ENCODE data around the gene GABRB1.

GABRB1 gene

DNA sequence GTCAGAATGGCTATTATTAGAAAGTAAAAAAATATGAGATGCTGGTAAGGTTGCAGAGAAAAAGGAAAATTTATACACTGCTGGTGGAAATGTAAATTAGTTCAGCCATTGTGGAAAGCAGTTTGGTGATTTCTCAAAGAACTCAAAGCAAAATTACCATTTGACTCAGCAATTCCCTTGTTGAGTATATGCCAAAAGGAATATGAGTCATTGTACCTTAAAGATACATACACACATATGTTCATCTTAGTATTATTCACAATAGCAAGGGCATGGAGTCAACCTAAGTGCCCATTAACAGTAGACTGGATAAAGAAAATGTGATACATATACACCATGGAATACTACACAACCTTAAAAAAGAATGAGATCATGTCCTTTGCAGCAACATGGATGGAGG lies 284.0 kb downstream of the GABRB1 start:
- no peaks in the 10 kb centered on the region for H3K36me3 ChIP-seq (ENCODE audit: control insufficient read depth in 5 of 5, insufficient read depth in 5 of 5, low read length in 5 of 5)
- H3K9ac ChIP-seq (ENCODE audit: low read length in 5 of 5): no peak overlapping the region
- H3K9me3 ChIP-seq (ENCODE audit: control insufficient read depth in 5 of 5, low read length in 5 of 5): no peaks in the 10 kb centered on the region
- no peaks in the 10 kb centered on the region for H3K4me1 ChIP-seq (ENCODE audit: control insufficient read depth in 5 of 5, insufficient read depth in 5 of 5, low read length in 5 of 5)
- no peak overlapping the region for H3K27ac ChIP-seq (ENCODE audit: low read depth, low read length)
- no peak overlapping the region for H3K4me3 ChIP-seq (ENCODE audit: low read depth in 1 of 5, low read length in 5 of 5)
- no peaks in the 10 kb centered on the region for H3K27me3 ChIP-seq (ENCODE audit: control insufficient read depth in 5 of 5, insufficient read depth in 4 of 5, low read length in 5 of 5)

DNA sequence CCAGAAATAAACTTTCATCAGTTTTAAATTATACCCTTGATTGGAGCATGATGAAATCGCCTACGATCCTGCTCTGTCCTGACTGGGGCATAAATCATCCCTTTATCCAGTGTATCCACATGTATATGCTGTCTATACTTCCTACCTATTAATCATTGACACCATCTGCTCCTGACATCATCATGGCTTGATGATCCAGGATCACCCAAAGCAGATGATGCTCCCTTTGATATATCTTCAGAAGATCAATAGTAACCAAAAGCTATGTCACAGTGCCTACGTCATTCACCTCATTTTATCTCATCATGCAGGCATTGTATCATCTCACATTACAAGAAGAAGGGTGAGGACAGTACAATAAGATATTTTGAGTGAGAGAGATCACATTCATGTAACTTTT lies 294.7 kb downstream of the GABRB1 start:
- H3K9me3 ChIP-seq (ENCODE audit: control insufficient read depth in 5 of 5, low read length in 5 of 5): no peaks in the 10 kb centered on the region
- no peak overlapping the region for H3K9ac ChIP-seq (ENCODE audit: low read length in 5 of 5)
- no peaks in the 10 kb centered on the region for H3K36me3 ChIP-seq (ENCODE audit: control insufficient read depth in 5 of 5, insufficient read depth in 5 of 5, low read length in 5 of 5)
- no peak overlapping the region for H3K27ac ChIP-seq (ENCODE audit: low read depth, low read length)
- no peaks in the 10 kb centered on the region for H3K27me3 ChIP-seq (ENCODE audit: control insufficient read depth in 5 of 5, insufficient read depth in 4 of 5, low read length in 5 of 5)
- no peaks in the 10 kb centered on the region for H3K4me1 ChIP-seq (ENCODE audit: control insufficient read depth in 5 of 5, insufficient read depth in 5 of 5, low read length in 5 of 5)
- no peak overlapping the region for H3K4me3 ChIP-seq (ENCODE audit: low read depth in 1 of 5, low read length in 5 of 5)

DNA sequence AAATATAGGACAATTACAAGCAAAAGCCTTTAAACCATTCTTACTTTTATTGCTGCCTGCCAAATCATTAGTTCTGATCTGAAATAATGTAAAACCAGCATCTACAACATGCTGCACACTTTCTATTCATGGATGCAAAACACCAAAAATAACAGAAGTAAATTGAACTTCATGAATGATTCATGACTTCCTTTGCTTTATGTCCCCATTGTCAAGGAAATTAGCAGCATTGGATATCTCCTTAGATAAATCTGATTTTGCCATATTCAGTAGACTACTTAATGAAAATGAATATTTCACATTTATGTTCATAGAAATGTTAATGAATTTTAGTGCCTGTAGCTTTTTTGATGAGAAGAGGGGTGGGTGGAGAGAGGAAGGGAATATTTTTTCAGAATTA lies 299.5 kb downstream of the GABRB1 start:
- no peak overlapping the region for H3K27ac ChIP-seq (ENCODE audit: low read depth, low read length)
- H3K36me3 ChIP-seq (ENCODE audit: control insufficient read depth in 5 of 5, insufficient read depth in 5 of 5, low read length in 5 of 5): no peaks in the 10 kb centered on the region
- no peak overlapping the region for H3K9ac ChIP-seq (ENCODE audit: low read length in 5 of 5)
- no peaks in the 10 kb centered on the region for H3K9me3 ChIP-seq (ENCODE audit: control insufficient read depth in 5 of 5, low read length in 5 of 5)
- H3K4me1 ChIP-seq (ENCODE audit: control insufficient read depth in 5 of 5, insufficient read depth in 5 of 5, low read length in 5 of 5): no peaks in the 10 kb centered on the region
- H3K27me3 ChIP-seq (ENCODE audit: control insufficient read depth in 5 of 5, insufficient read depth in 4 of 5, low read length in 5 of 5): no peaks in the 10 kb centered on the region
- no peak overlapping the region for H3K4me3 ChIP-seq (ENCODE audit: low read depth in 1 of 5, low read length in 5 of 5)

DNA sequence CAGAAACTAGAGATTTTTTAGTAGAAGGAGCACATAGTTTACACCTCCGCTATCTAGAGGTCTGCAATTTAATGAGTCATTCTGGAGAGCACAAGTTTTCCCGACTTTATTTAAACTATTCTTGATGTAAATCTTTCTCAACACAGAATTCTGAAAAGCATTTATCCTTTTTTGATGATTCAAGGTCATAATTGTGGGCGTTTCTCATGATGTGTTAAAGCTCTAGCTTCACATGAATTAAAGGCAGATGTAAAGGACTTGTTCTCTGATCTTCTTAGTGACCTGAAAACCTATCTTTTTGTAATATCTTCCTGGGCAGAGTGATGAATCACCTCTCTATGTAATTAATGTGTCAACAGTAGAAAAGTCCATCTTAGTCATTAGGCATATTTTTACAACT lies 303.3 kb downstream of the GABRB1 start:
- Histone ChIP-seq H3K9ac (ENCODE audit: low read length in 5 of 5) (no peak overlapping the region), H3K9me3 (ENCODE audit: control insufficient read depth in 5 of 5, low read length in 5 of 5) (no peaks in the 10 kb centered on the region), H3K27ac (ENCODE audit: low read depth, low read length) (no peak overlapping the region), H3K36me3 (ENCODE audit: control insufficient read depth in 5 of 5, insufficient read depth in 5 of 5, low read length in 5 of 5) (no peaks in the 10 kb centered on the region), H3K4me1 (ENCODE audit: control insufficient read depth in 5 of 5, insufficient read depth in 5 of 5, low read length in 5 of 5) (no peaks in the 10 kb centered on the region), H3K4me3 (ENCODE audit: low read depth in 1 of 5, low read length in 5 of 5) (no peak overlapping the region), H3K27me3 (ENCODE audit: control insufficient read depth in 5 of 5, insufficient read depth in 4 of 5, low read length in 5 of 5) (no peaks in the 10 kb centered on the region)

DNA sequence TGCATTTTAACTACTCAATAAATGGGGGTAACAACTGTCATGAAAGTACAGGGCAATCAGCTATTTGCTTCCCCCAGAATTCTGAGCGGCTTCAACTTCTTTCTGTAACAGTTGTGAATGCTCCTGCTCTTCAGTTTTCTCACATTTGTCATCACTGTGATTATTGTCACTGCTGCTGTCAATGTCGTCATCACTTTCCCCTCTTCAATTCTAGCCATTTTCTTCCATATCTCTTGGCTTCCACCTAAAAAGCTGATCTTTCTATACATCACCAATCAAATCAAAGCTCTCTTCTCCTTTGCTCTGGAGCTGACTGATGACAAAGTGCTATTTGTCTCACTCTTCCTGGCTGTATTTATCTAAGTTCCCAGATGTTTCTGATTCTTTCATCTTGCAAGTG lies 306.5 kb downstream of the GABRB1 start:
- H3K9ac ChIP-seq (ENCODE audit: low read length in 5 of 5): no peak overlapping the region
- no peak overlapping the region for H3K27ac ChIP-seq (ENCODE audit: low read depth, low read length)
- no peaks in the 10 kb centered on the region for H3K9me3 ChIP-seq (ENCODE audit: control insufficient read depth in 5 of 5, low read length in 5 of 5)
- H3K27me3 ChIP-seq (ENCODE audit: control insufficient read depth in 5 of 5, insufficient read depth in 4 of 5, low read length in 5 of 5): no peaks in the 10 kb centered on the region
- no peak overlapping the region for H3K4me3 ChIP-seq (ENCODE audit: low read depth in 1 of 5, low read length in 5 of 5)
- H3K4me1 ChIP-seq (ENCODE audit: control insufficient read depth in 5 of 5, insufficient read depth in 5 of 5, low read length in 5 of 5): no peaks in the 10 kb centered on the region
- no peaks in the 10 kb centered on the region for H3K36me3 ChIP-seq (ENCODE audit: control insufficient read depth in 5 of 5, insufficient read depth in 5 of 5, low read length in 5 of 5)

DNA sequence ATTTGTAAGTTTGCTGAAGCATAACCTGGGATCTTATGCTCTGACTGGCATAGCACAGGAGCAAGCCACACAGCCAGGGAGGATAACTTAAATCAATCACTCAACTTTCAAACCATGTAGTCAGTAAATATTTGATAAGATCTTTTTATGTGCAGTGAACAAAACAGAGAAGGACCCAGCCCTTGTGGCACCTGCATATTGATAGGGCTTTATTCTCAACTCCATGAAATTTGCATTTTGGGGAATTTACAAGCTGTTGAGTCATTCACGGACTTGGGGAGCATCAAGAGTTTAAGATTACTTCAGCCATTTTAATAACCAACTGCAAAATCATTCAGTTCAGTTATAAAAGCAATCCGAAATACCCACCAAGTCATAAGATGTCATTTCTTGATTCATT lies 309.5 kb downstream of the GABRB1 start:
- Histone ChIP-seq H3K27me3 (ENCODE audit: control insufficient read depth in 5 of 5, insufficient read depth in 4 of 5, low read length in 5 of 5) (no peaks in the 10 kb centered on the region), H3K36me3 (ENCODE audit: control insufficient read depth in 5 of 5, insufficient read depth in 5 of 5, low read length in 5 of 5) (no peaks in the 10 kb centered on the region), H3K9me3 (ENCODE audit: control insufficient read depth in 5 of 5, low read length in 5 of 5) (no peaks in the 10 kb centered on the region), H3K27ac (ENCODE audit: low read depth, low read length) (no peak overlapping the region), H3K4me3 (ENCODE audit: low read depth in 1 of 5, low read length in 5 of 5) (no peak overlapping the region), H3K9ac (ENCODE audit: low read length in 5 of 5) (no peak overlapping the region), H3K4me1 (ENCODE audit: control insufficient read depth in 5 of 5, insufficient read depth in 5 of 5, low read length in 5 of 5) (no peaks in the 10 kb centered on the region)

- Histone ChIP-seq H3K9me3 (ENCODE audit: control insufficient read depth in 5 of 5, low read length in 5 of 5) (no peaks in the 10 kb centered on the region), H3K36me3 (ENCODE audit: control insufficient read depth in 5 of 5, insufficient read depth in 5 of 5, low read length in 5 of 5) (no peaks in the 10 kb centered on the region), H3K27ac (ENCODE audit: low read depth, low read length) (no peak overlapping the region), H3K4me3 (ENCODE audit: low read depth in 1 of 5, low read length in 5 of 5) (no peak overlapping the region), H3K27me3 (ENCODE audit: control insufficient read depth in 5 of 5, insufficient read depth in 4 of 5, low read length in 5 of 5) (no peaks in the 10 kb centered on the region), H3K4me1 (ENCODE audit: control insufficient read depth in 5 of 5, insufficient read depth in 5 of 5, low read length in 5 of 5) (no peaks in the 10 kb centered on the region), H3K9ac (ENCODE audit: low read length in 5 of 5) (no peak overlapping the region)
These were observed 311.4 kb downstream of the GABRB1 start for GRCh38 chr4:47342796-47343195.

DNA sequence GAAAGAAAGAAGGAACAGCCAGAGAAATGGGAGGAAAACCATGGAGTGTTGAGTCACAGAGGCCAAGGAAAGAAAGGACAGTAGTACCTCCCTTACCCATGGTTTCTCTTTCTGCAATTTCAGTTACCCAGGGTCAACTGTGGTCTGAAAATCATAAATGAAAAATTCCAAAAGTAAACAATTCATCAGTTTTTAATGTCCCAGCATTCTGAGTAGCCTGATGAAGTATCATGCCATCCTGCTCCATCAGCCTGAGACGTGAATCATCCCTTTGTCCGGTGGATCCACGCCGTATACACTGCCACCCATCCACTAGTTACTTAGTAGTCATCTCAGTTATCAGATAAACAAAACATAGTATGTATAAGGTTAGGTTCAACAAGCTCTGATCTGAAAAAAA lies 318.0 kb downstream of the GABRB1 start:
- Histone ChIP-seq H3K27ac (ENCODE audit: low read depth, low read length) (no peak overlapping the region), H3K36me3 (ENCODE audit: control insufficient read depth in 5 of 5, insufficient read depth in 5 of 5, low read length in 5 of 5) (no peaks in the 10 kb centered on the region), H3K4me1 (ENCODE audit: control insufficient read depth in 5 of 5, insufficient read depth in 5 of 5, low read length in 5 of 5) (no peaks in the 10 kb centered on the region), H3K4me3 (ENCODE audit: low read depth in 1 of 5, low read length in 5 of 5) (no peak overlapping the region), H3K27me3 (ENCODE audit: control insufficient read depth in 5 of 5, insufficient read depth in 4 of 5, low read length in 5 of 5) (no peaks in the 10 kb centered on the region), H3K9me3 (ENCODE audit: control insufficient read depth in 5 of 5, low read length in 5 of 5) (no peaks in the 10 kb centered on the region), H3K9ac (ENCODE audit: low read length in 5 of 5) (no peak overlapping the region)

DNA sequence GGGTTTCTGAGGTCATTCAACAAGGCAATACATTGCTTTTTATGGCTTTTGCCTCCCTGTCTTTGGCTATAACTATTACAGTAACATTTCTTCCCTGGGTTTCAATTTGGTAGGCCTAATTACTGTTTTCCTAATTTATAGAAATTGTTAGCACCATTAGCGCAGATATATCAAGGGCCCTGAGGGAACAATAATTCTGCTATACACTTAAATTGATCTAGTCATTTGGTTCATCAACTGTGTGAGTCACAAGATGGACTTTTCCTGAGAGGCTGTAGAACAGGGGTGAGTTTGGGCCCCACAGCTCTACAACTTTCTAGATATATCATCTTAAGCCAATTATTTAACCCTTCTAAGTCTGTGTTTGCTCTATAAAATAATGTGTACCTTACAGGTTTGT lies 324.2 kb downstream of the GABRB1 start:
- H3K9me3 ChIP-seq (ENCODE audit: control insufficient read depth in 5 of 5, low read length in 5 of 5): no peaks in the 10 kb centered on the region
- H3K9ac ChIP-seq (ENCODE audit: low read length in 5 of 5): no peak overlapping the region
- H3K4me1 ChIP-seq (ENCODE audit: control insufficient read depth in 5 of 5, insufficient read depth in 5 of 5, low read length in 5 of 5): no peaks in the 10 kb centered on the region
- H3K4me3 ChIP-seq (ENCODE audit: low read depth in 1 of 5, low read length in 5 of 5): no peak overlapping the region
- H3K27ac ChIP-seq (ENCODE audit: low read depth, low read length): no peak overlapping the region
- H3K27me3 ChIP-seq (ENCODE audit: control insufficient read depth in 5 of 5, insufficient read depth in 4 of 5, low read length in 5 of 5): peaks cover 0 to 2% (median 0%) of the 10 kb centered on the region in 5 donors
- H3K36me3 ChIP-seq (ENCODE audit: control insufficient read depth in 5 of 5, insufficient read depth in 5 of 5, low read length in 5 of 5): no peaks in the 10 kb centered on the region

DNA sequence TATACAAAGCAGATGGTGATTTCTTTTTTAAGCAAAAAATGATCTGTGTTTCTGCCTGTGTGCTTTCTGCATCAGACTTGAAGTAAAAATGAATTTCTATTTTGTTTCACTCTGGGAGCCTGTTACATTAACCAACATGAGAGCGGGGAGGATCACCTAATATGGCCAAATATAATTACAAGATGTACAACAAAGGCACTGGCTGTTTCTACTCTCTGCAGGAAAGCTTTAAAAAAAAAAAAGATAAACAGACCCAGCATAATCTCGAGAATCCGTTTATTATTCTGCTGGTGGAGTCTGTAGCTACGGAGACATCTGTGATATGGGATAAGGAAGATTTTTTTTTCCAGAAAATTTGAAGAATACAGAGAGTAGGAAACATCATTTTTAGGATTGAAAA lies 328.5 kb downstream of the GABRB1 start:
- no peaks in the 10 kb centered on the region for H3K9me3 ChIP-seq (ENCODE audit: control insufficient read depth in 5 of 5, low read length in 5 of 5)
- peaks cover 0 to 2% (median 0%) of the 10 kb centered on the region in 5 donors for H3K27me3 ChIP-seq (ENCODE audit: control insufficient read depth in 5 of 5, insufficient read depth in 4 of 5, low read length in 5 of 5)
- no peak overlapping the region for H3K4me3 ChIP-seq (ENCODE audit: low read depth in 1 of 5, low read length in 5 of 5)
- H3K4me1 ChIP-seq (ENCODE audit: control insufficient read depth in 5 of 5, insufficient read depth in 5 of 5, low read length in 5 of 5): no peaks in the 10 kb centered on the region
- H3K27ac ChIP-seq (ENCODE audit: low read depth, low read length): no peak overlapping the region
- no peak overlapping the region for H3K9ac ChIP-seq (ENCODE audit: low read length in 5 of 5)
- no peaks in the 10 kb centered on the region for H3K36me3 ChIP-seq (ENCODE audit: control insufficient read depth in 5 of 5, insufficient read depth in 5 of 5, low read length in 5 of 5)

- H3K4me1 ChIP-seq (ENCODE audit: control insufficient read depth in 5 of 5, insufficient read depth in 5 of 5, low read length in 5 of 5): peaks cover 0 to 4% (median 0%) of the 10 kb centered on the region in 5 donors
- no peak overlapping the region for H3K9ac ChIP-seq (ENCODE audit: low read length in 5 of 5)
- H3K36me3 ChIP-seq (ENCODE audit: control insufficient read depth in 5 of 5, insufficient read depth in 5 of 5, low read length in 5 of 5): no peaks in the 10 kb centered on the region
- H3K27me3 ChIP-seq (ENCODE audit: control insufficient read depth in 5 of 5, insufficient read depth in 4 of 5, low read length in 5 of 5): peaks cover 0 to 8% (median 0%) of the 10 kb centered on the region in 5 donors
- H3K4me3 ChIP-seq (ENCODE audit: low read depth in 1 of 5, low read length in 5 of 5): no peak overlapping the region
- H3K9me3 ChIP-seq (ENCODE audit: control insufficient read depth in 5 of 5, low read length in 5 of 5): peaks cover 0 to 4% (median 0%) of the 10 kb centered on the region in 5 donors
- no peak overlapping the region for H3K27ac ChIP-seq (ENCODE audit: low read depth, low read length)
These were observed 336.4 kb downstream of the GABRB1 start for GRCh38 chr4:47367761-47368160.

All from subcutaneous abdominal adipose tissue (tissue), 5 donors.